GM18511 (cell line): ENCODE measurements around the gene CASS4.
"Not testable (repeated sequence)": the region's sequence is repeated elsewhere in the genome, so short reads cannot be mapped to it uniquely, and the experiment has no call there.

Experiments used
- ATAC-seq: cut with Tn5 transposase; IDR thresholded peaks from one replicate; pipeline ENCODE4 v1.9.1; 2021; ENCODE audit warnings: mild to moderate bottlenecking, moderate library complexity; ENCODE audit not compliant: unreplicated experiment

The CASS4 gene

GRCh38 chr20:56392132-56392880 lies 19.8 kb upstream of the CASS4 start, which contains the start of the genes AURKA and CSTF1:
Gene AURKA (minus strand): TSS chr20:56392215. CDS start chr20:56388197, 4,018 bp downstream.
Gene CSTF1 (plus strand): TSS chr20:56392645. CDS start chr20:56395553, 2,908 bp downstream.
- ATAC-seq: peak; percentile 92

GRCh38 chr20:56392881-56393482 lies 19.1 kb upstream of the CASS4 start:
- ATAC-seq: no peak

- ATAC-seq: no peak
These were observed 18.4 kb upstream of the CASS4 start for GRCh38 chr20:56393653-56394052.

- no peak for ATAC-seq
These were observed 16.9 kb upstream of the CASS4 start for GRCh38 chr20:56395166-56395565.

GRCh38 chr20:56400001-56400640 lies 11.9 kb upstream of the CASS4 start:
- peak; percentile 72 for ATAC-seq

GRCh38 chr20:56403465-56403864 lies 8.6 kb upstream of the CASS4 start:
- ATAC-seq: no peak

- not testable (repeated sequence) for ATAC-seq
These were observed 6.7 kb upstream of the CASS4 start for GRCh38 chr20:56405356-56405755.

GRCh38 chr20:56406910-56407309 lies 5.2 kb upstream of the CASS4 start:
- no peak for ATAC-seq

- no peak for ATAC-seq
These were observed 2.5 kb upstream of the CASS4 start for GRCh38 chr20:56409521-56409920.

- ATAC-seq: no peak
These were observed 2.1 kb upstream of the CASS4 start for GRCh38 chr20:56409956-56410355.

- not testable (repeated sequence) for ATAC-seq
These were observed 773 bp upstream of the CASS4 start for GRCh38 chr20:56411287-56411686.

- no peak for ATAC-seq
These were observed 372 bp downstream of the CASS4 start for GRCh38 chr20:56412473-56412790.

GRCh38 chr20:56412949-56413348 lies 889 bp downstream of the CASS4 start:
- ATAC-seq: no peak

GRCh38 chr20:56414842-56415765 lies 3.0 kb downstream of the CASS4 start:
- ATAC-seq: no peak

- ATAC-seq: no peak
These were observed 5.3 kb downstream of the CASS4 start for GRCh38 chr20:56417402-56417801.

GRCh38 chr20:56417911-56418310 lies 5.9 kb downstream of the CASS4 start:
- ATAC-seq: no peak

GRCh38 chr20:56418385-56418861 lies 6.4 kb downstream of the CASS4 start:
- ATAC-seq: no peak

- no peak for ATAC-seq
These were observed 8.0 kb downstream of the CASS4 start for GRCh38 chr20:56420028-56420427.

- ATAC-seq: no peak
These were observed 9.1 kb downstream of the CASS4 start for GRCh38 chr20:56420940-56421688.
